ENCODE data around the gene PLA2G6. TPM values are rescaled to one million over a fixed set of nuclear protein-coding genes. Genes with fewer than 3 reads are reported as not detected.

Gene PLA2G6
- total and polyA plus RNA-seq, 2 of the 8 experiments (the other 6 are each of a cell fraction or from before 2014, with no cell fraction given) = 13.2 to 21.0 TPM

GRCh38 chr22:38173641-38173906 lies 8.1 kb downstream of the PLA2G6 start (continued):
- TF ChIP-seq CHD7 (IDR thresholded peaks at IDR 0.05; ENCODE audit: insufficient replicate concordance, low read length) = no peak
- no peak for TF ChIP-seq CHD1 (IDR thresholded peaks at IDR 0.05; ENCODE audit: low read depth, low read length)
- no peak for TF ChIP-seq POU5F1 (IDR thresholded peaks at IDR 0.05; ENCODE audit: low read depth, low read length)
- no peak for TF ChIP-seq SP4 (IDR thresholded peaks at IDR 0.05; ENCODE audit: low read length)
- no peak for TF ChIP-seq EGR1 (IDR thresholded peaks at IDR 0.05; ENCODE audit: borderline replicate concordance, low read depth, low read length)
- TF ChIP-seq SIX5 (IDR thresholded peaks at IDR 0.05; ENCODE audit: low read depth, low read length) = no peak
- TF ChIP-seq SP1 (IDR thresholded peaks at IDR 0.05; ENCODE audit: low read depth, low read length) = no peak
- no peak for TF ChIP-seq ASH2L (IDR thresholded peaks at IDR 0.05; ENCODE audit: low read length)
- no peak for TF ChIP-seq RNF2 (IDR thresholded peaks at IDR 0.05; ENCODE audit: borderline replicate concordance, low read depth, low read length, missing control alignments, poor library complexity, severe bottlenecking)
